ENCODE results near the gene MOB1B.
"Not testable (repeated sequence)": the region's sequence is repeated elsewhere in the genome, so short reads cannot be mapped to it uniquely, and the experiment has no call there.

Gene MOB1B

GRCh38 chr4:70885174-70885573 lies 17.0 kb upstream of the MOB1B start:
- WGBS, 2 experiments, result 87 to 89% methylated on average over 6 of the region's 6 CpGs
- H3K27me3 ChIP-seq (ENCODE audit: control insufficient read depth, insufficient read depth, low read length, poor library complexity, severe bottlenecking), result no peaks in the 10 kb centered on the region
- H3K27ac ChIP-seq (ENCODE audit: insufficient read depth, low read depth, low read length, poor library complexity, severe bottlenecking), result no peak overlapping the region
- no peaks in the 10 kb centered on the region for H3K9me3 ChIP-seq (ENCODE audit: control insufficient read depth, low read length)
- no peak overlapping the region for H3K4me3 ChIP-seq (ENCODE audit: insufficient read depth, low read depth, low read length)
- no peaks in the 10 kb centered on the region for H3K4me1 ChIP-seq (ENCODE audit: control insufficient read depth, insufficient read depth, low read length)
- no peaks in the 10 kb centered on the region for H3K36me3 ChIP-seq (ENCODE audit: control insufficient read depth, insufficient read depth, low read length)

GRCh38 chr4:70892086-70892769 lies 9.9 kb upstream of the MOB1B start:
- WGBS, 2 experiments, result 90 to 96% methylated on average over 11 of the region's 11 CpGs
- no peaks in the 10 kb centered on the region for H3K9me3 ChIP-seq (ENCODE audit: control insufficient read depth, low read length)
- no peaks in the 10 kb centered on the region for H3K36me3 ChIP-seq (ENCODE audit: control insufficient read depth, insufficient read depth, low read length)
- H3K27ac ChIP-seq (ENCODE audit: insufficient read depth, low read depth, low read length, poor library complexity, severe bottlenecking), result no peak overlapping the region
- no peak overlapping the region for H3K4me3 ChIP-seq (ENCODE audit: insufficient read depth, low read depth, low read length)
- no peaks in the 10 kb centered on the region for H3K4me1 ChIP-seq (ENCODE audit: control insufficient read depth, insufficient read depth, low read length)
- no peaks in the 10 kb centered on the region for H3K27me3 ChIP-seq (ENCODE audit: control insufficient read depth, insufficient read depth, low read length, poor library complexity, severe bottlenecking)

- no peaks in the 10 kb centered on the region for H3K9me3 ChIP-seq (ENCODE audit: control insufficient read depth, low read length)
- H3K27ac ChIP-seq (ENCODE audit: insufficient read depth, low read depth, low read length, poor library complexity, severe bottlenecking), result no peak overlapping the region
- 79 to 82% methylated on average over 7 of the region's 7 CpGs for WGBS, 2 experiments
- no peak overlapping the region for H3K4me3 ChIP-seq (ENCODE audit: insufficient read depth, low read depth, low read length)
- H3K27me3 ChIP-seq (ENCODE audit: control insufficient read depth, insufficient read depth, low read length, poor library complexity, severe bottlenecking), result no peaks in the 10 kb centered on the region
- no peaks in the 10 kb centered on the region for H3K4me1 ChIP-seq (ENCODE audit: control insufficient read depth, insufficient read depth, low read length)
- no peaks in the 10 kb centered on the region for H3K36me3 ChIP-seq (ENCODE audit: control insufficient read depth, insufficient read depth, low read length)
These were observed 8.4 kb upstream of the MOB1B start for GRCh38 chr4:70893790-70894189.

GRCh38 chr4:70895405-70895804 lies 6.8 kb upstream of the MOB1B start:
- H3K36me3 ChIP-seq (ENCODE audit: control insufficient read depth, insufficient read depth, low read length), result no peaks in the 10 kb centered on the region
- H3K4me3 ChIP-seq (ENCODE audit: insufficient read depth, low read depth, low read length), result no peak overlapping the region
- no peaks in the 10 kb centered on the region for H3K27me3 ChIP-seq (ENCODE audit: control insufficient read depth, insufficient read depth, low read length, poor library complexity, severe bottlenecking)
- H3K27ac ChIP-seq (ENCODE audit: insufficient read depth, low read depth, low read length, poor library complexity, severe bottlenecking), result peak overlapping the region; percentile 84
- H3K4me1 ChIP-seq (ENCODE audit: control insufficient read depth, insufficient read depth, low read length), result no peaks in the 10 kb centered on the region
- no peaks in the 10 kb centered on the region for H3K9me3 ChIP-seq (ENCODE audit: control insufficient read depth, low read length)
- 88 to 91% methylated on average over 2 of the region's 2 CpGs for WGBS, 2 experiments

- Histone ChIP-seq H3K27ac (ENCODE audit: insufficient read depth, low read depth, low read length, poor library complexity, severe bottlenecking) (peak overlapping the region; percentile 81), H3K36me3 (ENCODE audit: control insufficient read depth, insufficient read depth, low read length) (no peaks in the 10 kb centered on the region), H3K27me3 (ENCODE audit: control insufficient read depth, insufficient read depth, low read length, poor library complexity, severe bottlenecking) (no peaks in the 10 kb centered on the region), H3K4me3 (ENCODE audit: insufficient read depth, low read depth, low read length) (no peak overlapping the region), H3K4me1 (ENCODE audit: control insufficient read depth, insufficient read depth, low read length) (no peaks in the 10 kb centered on the region), H3K9me3 (ENCODE audit: control insufficient read depth, low read length) (no peaks in the 10 kb centered on the region)
- 84 to 90% methylated on average over 5 of the region's 5 CpGs for WGBS, 2 experiments
These were observed 6.2 kb upstream of the MOB1B start for GRCh38 chr4:70895811-70896491.

- not testable (repeated sequence) for H3K4me3 ChIP-seq (ENCODE audit: insufficient read depth, low read depth, low read length); H3K27me3 ChIP-seq (ENCODE audit: control insufficient read depth, insufficient read depth, low read length, poor library complexity, severe bottlenecking)
- WGBS, 2 experiments, result 79 to 92% methylated on average over 4 to 6 of the region's 6 CpGs
These were observed 3.6 kb upstream of the MOB1B start for GRCh38 chr4:70898581-70898980.

GRCh38 chr4:70901607-70901983 lies 574 bp upstream of the MOB1B start:
- H3K4me3 ChIP-seq (ENCODE audit: insufficient read depth, low read depth, low read length), result peak overlapping the region; percentile 96
- H3K4me1 ChIP-seq (ENCODE audit: control insufficient read depth, insufficient read depth, low read length), result no peaks in the 10 kb centered on the region
- no peaks in the 10 kb centered on the region for H3K9me3 ChIP-seq (ENCODE audit: control insufficient read depth, low read length)
- 36 to 38% methylated on average over 8 of the region's 8 CpGs for WGBS, 2 experiments
- peaks cover 5% of the 10 kb centered on the region for H3K36me3 ChIP-seq (ENCODE audit: control insufficient read depth, insufficient read depth, low read length)
- H3K27me3 ChIP-seq (ENCODE audit: control insufficient read depth, insufficient read depth, low read length, poor library complexity, severe bottlenecking), result no peaks in the 10 kb centered on the region
- no peak overlapping the region for H3K27ac ChIP-seq (ENCODE audit: insufficient read depth, low read depth, low read length, poor library complexity, severe bottlenecking)

More at GRCh38 chr4:70898581-70898980, 3.6 kb upstream of the MOB1B start:
- not testable (repeated sequence) for H3K36me3 ChIP-seq (ENCODE audit: control insufficient read depth, insufficient read depth, low read length); H3K9me3 ChIP-seq (ENCODE audit: control insufficient read depth, low read length); H3K4me1 ChIP-seq (ENCODE audit: control insufficient read depth, insufficient read depth, low read length); H3K27ac ChIP-seq (ENCODE audit: insufficient read depth, low read depth, low read length, poor library complexity, severe bottlenecking)

- no peaks in the 10 kb centered on the region for H3K9me3 ChIP-seq (ENCODE audit: control insufficient read depth, low read length)
- H3K27ac ChIP-seq (ENCODE audit: insufficient read depth, low read depth, low read length, poor library complexity, severe bottlenecking), result peak overlapping the region; percentile 64
- no peaks in the 10 kb centered on the region for H3K4me1 ChIP-seq (ENCODE audit: control insufficient read depth, insufficient read depth, low read length)
- H3K4me3 ChIP-seq (ENCODE audit: insufficient read depth, low read depth, low read length), result peak overlapping the region; percentile 96
- WGBS, 2 experiments, result 0 to 1% methylated on average over 48 of the region's 48 CpGs
- no peaks in the 10 kb centered on the region for H3K27me3 ChIP-seq (ENCODE audit: control insufficient read depth, insufficient read depth, low read length, poor library complexity, severe bottlenecking)
- H3K36me3 ChIP-seq (ENCODE audit: control insufficient read depth, insufficient read depth, low read length), result peaks cover 5% of the 10 kb centered on the region
These were observed 565 bp downstream of the MOB1B start for GRCh38 chr4:70902577-70903290.

GRCh38 chr4:70903291-70903603 lies 1.1 kb downstream of the MOB1B start:
- WGBS, 2 experiments, result 4 to 12% methylated on average over 5 of the region's 5 CpGs
- Histone ChIP-seq H3K27ac (ENCODE audit: insufficient read depth, low read depth, low read length, poor library complexity, severe bottlenecking) (no peak overlapping the region), H3K36me3 (ENCODE audit: control insufficient read depth, insufficient read depth, low read length) (peaks cover 5% of the 10 kb centered on the region), H3K27me3 (ENCODE audit: control insufficient read depth, insufficient read depth, low read length, poor library complexity, severe bottlenecking) (no peaks in the 10 kb centered on the region), H3K9me3 (ENCODE audit: control insufficient read depth, low read length) (no peaks in the 10 kb centered on the region), H3K4me1 (ENCODE audit: control insufficient read depth, insufficient read depth, low read length) (no peaks in the 10 kb centered on the region), H3K4me3 (ENCODE audit: insufficient read depth, low read depth, low read length) (peak overlapping the region; percentile 96)

- H3K27ac ChIP-seq (ENCODE audit: insufficient read depth, low read depth, low read length, poor library complexity, severe bottlenecking), result no peak overlapping the region
- no peaks in the 10 kb centered on the region for H3K9me3 ChIP-seq (ENCODE audit: control insufficient read depth, low read length)
- 68 to 84% methylated on average over 3 of the region's 3 CpGs for WGBS, 2 experiments
- H3K4me3 ChIP-seq (ENCODE audit: insufficient read depth, low read depth, low read length), result no peak overlapping the region
- H3K4me1 ChIP-seq (ENCODE audit: control insufficient read depth, insufficient read depth, low read length), result no peaks in the 10 kb centered on the region
- no peaks in the 10 kb centered on the region for H3K27me3 ChIP-seq (ENCODE audit: control insufficient read depth, insufficient read depth, low read length, poor library complexity, severe bottlenecking)
- peaks cover 5% of the 10 kb centered on the region for H3K36me3 ChIP-seq (ENCODE audit: control insufficient read depth, insufficient read depth, low read length)
These were observed 6.9 kb downstream of the MOB1B start for GRCh38 chr4:70908993-70909556.

Measured in ectodermal cell (in vitro differentiated cells).